Kidney glomerular epithelial cell (primary cell): ENCODE measurements around the gene STXBP2.

Experiments used
- DNase-seq: peaks from one replicate; lab custom pipeline; 2025; lab: John Stamatoyannopoulos, UW

STXBP2 gene

GRCh38 chr19:7636691-7637373 is at the start of gene STXBP2:
TSS of gene STXBP2 (plus strand) at chr19:7637110. CDS start at chr19:7637150, 40 bp downstream.
- DNase-seq, result peak; percentile 46

GRCh38 chr19:7589822-7590221 is 47.1 kb upstream of the STXBP2 start:
- no peak for DNase-seq

GRCh38 chr19:7590256-7590655 is 46.7 kb upstream of the STXBP2 start:
- no peak for DNase-seq

- DNase-seq, result no peak
Observed at GRCh38 chr19:7595466-7596133, 41.3 kb upstream of the STXBP2 start, which contains the start of gene CAMSAP3. TSS of gene CAMSAP3 (plus strand) at chr19:7595863. CDS start at chr19:7596003, 140 bp downstream.

GRCh38 chr19:7596211-7596937 is 40.5 kb upstream of the STXBP2 start:
- DNase-seq, result no peak

- no peak for DNase-seq
Observed at GRCh38 chr19:7597689-7598088, 39.2 kb upstream of the STXBP2 start.

- no peak for DNase-seq
Observed at GRCh38 chr19:7598180-7598579, 38.7 kb upstream of the STXBP2 start.

- DNase-seq, result no peak
Observed at GRCh38 chr19:7600721-7601120, 36.2 kb upstream of the STXBP2 start.

GRCh38 chr19:7602240-7602934 is 34.5 kb upstream of the STXBP2 start:
- DNase-seq, result no peak

- no peak for DNase-seq
Observed at GRCh38 chr19:7602935-7603497, 33.9 kb upstream of the STXBP2 start.

GRCh38 chr19:7603919-7604318 is 33.0 kb upstream of the STXBP2 start:
- DNase-seq, result no peak

- DNase-seq, result no peak
Observed at GRCh38 chr19:7605490-7606222, 31.3 kb upstream of the STXBP2 start.

- DNase-seq, result no peak
Observed at GRCh38 chr19:7606289-7606688, 30.6 kb upstream of the STXBP2 start.

- DNase-seq, result no peak
Observed at GRCh38 chr19:7607212-7607873, 29.6 kb upstream of the STXBP2 start.

GRCh38 chr19:7607874-7608560 is 28.9 kb upstream of the STXBP2 start:
- no peak for DNase-seq

GRCh38 chr19:7610491-7611240 is 26.2 kb upstream of the STXBP2 start:
- no peak for DNase-seq

- no peak for DNase-seq
Observed at GRCh38 chr19:7611541-7612279, 25.2 kb upstream of the STXBP2 start.
